Measurements from ENCODE around the gene UHRF2.

Gene UHRF2

DNA sequence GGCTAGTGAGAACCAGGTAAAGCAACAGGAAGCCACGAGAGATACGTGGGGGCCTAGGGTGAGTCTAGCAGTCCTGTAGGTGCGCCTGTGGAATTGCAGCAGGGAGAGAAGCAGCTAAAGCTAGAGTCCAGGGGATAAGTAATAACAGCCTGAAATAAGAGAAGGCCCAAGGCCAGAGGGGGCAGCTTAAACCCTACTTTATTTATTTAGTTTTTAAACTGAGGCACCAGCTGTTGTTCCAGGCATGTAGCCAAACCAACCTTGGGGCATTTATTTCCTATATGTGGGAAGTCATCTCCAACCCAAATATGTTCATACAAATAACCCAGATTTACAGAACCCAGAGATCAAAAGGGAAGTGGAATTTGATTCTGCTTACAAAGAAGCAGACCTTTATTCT lies 139.0 kb downstream of the UHRF2 start:
- H3K4me3 ChIP-seq (ENCODE audit: control insufficient read depth, low read depth, low read length): no peak overlapping the region
- peak; percentile 74 for DNase-seq (ENCODE audit: low read depth)
- TF ChIP-seq, protein P1, sequence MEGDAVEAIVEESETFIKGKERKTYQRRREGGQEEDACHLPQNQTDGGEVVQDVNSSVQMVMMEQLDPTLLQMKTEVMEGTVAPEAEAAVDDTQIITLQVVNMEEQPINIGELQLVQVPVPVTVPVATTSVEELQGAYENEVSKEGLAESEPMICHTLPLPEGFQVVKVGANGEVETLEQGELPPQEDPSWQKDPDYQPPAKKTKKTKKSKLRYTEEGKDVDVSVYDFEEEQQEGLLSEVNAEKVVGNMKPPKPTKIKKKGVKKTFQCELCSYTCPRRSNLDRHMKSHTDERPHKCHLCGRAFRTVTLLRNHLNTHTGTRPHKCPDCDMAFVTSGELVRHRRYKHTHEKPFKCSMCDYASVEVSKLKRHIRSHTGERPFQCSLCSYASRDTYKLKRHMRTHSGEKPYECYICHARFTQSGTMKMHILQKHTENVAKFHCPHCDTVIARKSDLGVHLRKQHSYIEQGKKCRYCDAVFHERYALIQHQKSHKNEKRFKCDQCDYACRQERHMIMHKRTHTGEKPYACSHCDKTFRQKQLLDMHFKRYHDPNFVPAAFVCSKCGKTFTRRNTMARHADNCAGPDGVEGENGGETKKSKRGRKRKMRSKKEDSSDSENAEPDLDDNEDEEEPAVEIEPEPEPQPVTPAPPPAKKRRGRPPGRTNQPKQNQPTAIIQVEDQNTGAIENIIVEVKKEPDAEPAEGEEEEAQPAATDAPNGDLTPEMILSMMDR (conservative IDR thresholded peaks at IDR 0.05; ENCODE audit: control insufficient read depth, insufficient read depth, low read depth, low read length): peak; percentile 23

DNA sequence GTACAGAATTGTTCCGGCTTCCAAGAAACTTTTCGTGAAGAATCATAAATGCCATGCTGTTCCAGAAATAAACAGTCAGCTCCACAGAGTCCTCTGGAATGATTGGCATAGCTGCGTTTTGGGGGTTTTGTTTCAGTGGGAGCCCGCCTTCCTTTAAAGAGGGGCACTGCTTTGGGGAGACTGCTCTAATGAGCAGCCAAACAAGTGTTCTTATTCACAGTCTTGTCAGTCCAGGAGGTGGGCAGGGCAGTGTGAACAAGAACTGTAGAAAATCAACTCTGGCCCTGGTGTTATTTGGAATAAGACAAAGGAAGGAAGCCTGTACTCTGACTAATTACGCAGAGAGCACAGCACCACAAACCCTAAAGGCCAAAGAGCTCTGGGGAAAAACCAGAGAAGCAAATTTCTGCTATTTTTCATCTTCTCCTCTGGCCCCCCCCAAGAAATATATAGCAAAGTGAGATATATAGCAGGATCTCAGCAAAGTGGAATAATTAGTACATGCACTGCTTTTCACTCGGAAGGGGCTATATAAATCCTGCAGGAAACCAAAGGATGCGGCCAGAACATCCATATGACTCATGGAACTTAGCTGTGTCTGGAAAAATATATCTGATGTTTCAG lies 139.6 kb downstream of the UHRF2 start:
- no peak overlapping the region for H3K4me3 ChIP-seq (ENCODE audit: control insufficient read depth, low read depth, low read length)
- TF ChIP-seq, protein P1 (conservative IDR thresholded peaks at IDR 0.05; ENCODE audit: control insufficient read depth, insufficient read depth, low read depth, low read length): no peak
- peak; percentile 59 for DNase-seq (ENCODE audit: low read depth)

DNA sequence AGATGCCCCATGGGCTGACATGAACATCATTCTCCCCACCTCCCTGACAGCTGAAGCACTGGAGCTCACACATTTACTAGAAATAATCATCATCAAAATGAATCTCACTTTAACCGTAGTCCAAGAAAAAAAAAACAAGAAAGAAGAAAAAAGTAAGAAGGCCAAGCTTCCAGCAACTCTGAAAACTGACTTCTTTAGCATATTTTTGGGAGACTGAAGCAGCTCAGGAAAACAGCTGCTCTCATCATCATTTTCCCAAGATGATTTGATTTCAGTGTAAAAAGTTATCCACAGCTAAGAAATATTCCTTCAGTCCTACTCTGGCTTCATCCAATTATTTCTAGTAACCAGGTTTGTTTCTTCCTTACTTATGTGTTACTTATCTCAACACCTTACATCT lies 140.9 kb downstream of the UHRF2 start:
- no peak overlapping the region for H3K4me3 ChIP-seq (ENCODE audit: control insufficient read depth, low read depth, low read length)
- TF ChIP-seq, protein P1 (conservative IDR thresholded peaks at IDR 0.05; ENCODE audit: control insufficient read depth, insufficient read depth, low read depth, low read length): no peak
- no peak for DNase-seq (ENCODE audit: low read depth)
